COR-L47 (cell line): Measurements from ENCODE around the gene SERINC2.

Experiments used
- DNase-seq: peaks from one replicate; lab custom pipeline; 2025; lab: John Stamatoyannopoulos, UW

Gene SERINC2

DNA sequence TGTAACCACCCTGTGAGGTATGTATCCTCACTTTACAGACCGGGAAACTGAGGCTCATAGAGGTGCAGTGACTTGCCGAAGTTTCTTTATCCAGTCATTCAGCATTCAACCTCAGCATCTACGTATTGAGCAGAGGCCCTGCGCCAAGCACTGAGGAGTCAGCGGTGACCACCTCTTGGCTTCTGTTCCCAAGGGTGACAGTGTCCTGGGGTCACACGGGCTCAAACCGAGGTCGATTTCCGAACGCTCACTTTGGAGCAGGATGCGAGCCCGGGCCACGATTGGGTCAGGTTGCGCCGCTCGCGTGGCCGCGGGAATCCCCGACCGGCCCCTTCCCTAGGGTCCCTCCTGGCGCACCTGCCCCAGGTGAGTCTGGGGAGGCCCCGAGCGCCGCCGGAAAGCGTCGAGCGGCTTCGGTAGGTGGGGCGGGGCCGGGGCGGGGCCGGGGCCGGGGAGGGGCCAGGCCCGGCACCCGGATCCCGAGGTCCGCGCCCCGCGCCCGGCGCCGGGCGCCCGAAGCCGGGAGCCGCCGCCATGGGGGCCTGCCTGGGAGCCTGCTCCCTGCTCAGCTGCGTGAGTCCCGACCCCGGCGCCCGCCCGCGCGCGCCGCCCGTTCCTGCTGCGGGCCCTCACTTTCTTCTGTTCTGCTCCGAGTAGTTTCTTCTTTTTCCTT lies at the start of gene SERINC2:
SERINC2 (plus strand) TSS at position 482 of the 673 bp plus-strand sequence; CDS start at position 535, 53 bp downstream.
- DNase-seq: peak; percentile 47

DNA sequence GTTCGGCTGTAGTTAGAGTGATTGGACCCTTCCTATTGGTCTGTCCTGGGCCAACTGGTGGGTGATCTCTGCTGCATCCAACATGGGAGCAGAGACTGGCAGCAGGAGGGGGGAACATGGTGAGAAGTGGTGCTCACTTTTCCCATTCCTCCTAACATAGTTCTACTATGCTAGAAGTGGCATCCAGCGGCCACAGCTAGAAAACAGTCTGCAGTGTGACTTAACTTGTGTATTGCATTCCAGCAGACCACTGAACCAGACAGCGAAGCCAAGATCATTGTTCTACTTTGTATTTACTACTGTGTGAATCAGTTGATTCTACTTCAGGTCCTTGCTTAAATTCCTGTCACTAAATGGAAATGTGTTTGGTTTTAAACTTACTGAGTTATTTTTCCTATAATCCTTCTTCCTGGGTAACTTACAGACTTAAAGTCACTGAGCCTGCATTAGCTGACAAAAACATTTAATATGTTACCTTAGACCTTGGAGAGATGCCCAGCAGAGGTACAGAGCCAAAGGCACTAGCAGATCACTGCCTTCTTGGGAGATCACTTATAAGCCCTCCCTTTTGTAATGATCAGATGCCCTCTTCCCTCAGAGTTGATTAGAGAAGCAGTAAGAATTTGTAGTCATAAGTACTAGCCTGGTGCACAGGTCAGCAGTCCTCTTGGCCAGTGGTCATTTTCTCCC lies 48.3 kb upstream of the SERINC2 start:
- DNase-seq: no peak

DNA sequence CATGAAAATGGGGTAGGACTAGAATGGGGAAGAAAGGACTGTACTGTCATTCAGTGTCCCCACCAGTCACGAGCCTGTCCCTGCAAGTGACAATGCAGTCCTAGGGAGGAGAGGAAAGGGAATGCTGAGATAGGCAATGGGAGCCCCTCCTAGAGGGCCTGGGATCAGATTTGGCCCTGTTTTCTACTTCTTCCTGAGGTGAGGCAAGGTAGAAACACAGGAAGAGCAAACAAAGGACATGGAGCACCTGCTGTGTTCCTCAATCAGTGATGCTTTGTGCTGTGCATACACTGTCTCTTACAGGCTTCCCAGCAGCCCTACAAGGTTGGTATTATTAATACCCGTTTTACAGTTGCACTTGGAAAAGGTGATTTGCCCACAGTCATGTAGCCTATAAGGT lies 46.2 kb upstream of the SERINC2 start:
- peak; percentile 68 for DNase-seq

DNA sequence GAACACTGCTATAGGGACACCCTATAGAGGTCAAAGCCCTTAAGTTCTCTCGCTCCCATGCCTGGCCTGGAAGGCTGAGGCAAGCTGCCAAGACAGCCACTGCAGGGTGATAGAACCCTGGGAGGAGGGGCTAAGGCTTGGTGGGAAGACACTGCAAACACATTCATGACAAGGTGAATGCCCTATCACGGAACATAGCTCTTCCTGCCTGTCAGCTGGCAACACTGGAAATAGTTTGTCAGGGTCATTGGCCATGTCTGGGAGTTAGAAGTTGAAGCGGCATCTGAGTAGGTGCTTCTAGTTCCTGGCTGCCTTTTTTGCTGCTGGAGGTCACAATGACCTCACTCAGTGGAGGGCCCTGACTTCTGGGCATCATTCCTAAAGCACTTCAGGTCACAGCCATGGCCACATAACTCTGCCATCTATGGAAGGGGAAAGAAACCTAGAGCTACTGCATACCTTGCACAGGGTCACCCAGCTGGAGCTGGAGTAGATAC lies 44.4 kb upstream of the SERINC2 start:
- no peak for DNase-seq

DNA sequence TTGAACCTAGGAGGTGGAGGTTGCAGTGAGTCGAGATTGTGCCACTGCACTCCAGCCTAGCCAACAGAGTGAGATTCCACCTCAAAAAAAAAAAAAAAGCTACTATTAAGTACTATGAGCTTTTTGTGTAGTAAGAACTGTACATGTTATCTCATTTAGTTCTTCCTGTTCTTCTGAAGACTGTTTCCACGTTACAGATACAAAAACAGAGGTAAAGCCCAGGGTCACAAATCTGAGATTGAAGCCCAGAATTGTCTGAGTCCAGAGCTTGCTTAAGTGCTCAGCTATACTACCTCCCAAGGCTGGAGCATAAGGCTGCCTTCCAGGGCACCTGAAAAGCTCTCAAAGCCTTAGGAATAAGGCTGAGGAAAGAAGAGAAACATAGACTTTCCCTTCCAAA lies 43.0 kb upstream of the SERINC2 start:
- no peak for DNase-seq

DNA sequence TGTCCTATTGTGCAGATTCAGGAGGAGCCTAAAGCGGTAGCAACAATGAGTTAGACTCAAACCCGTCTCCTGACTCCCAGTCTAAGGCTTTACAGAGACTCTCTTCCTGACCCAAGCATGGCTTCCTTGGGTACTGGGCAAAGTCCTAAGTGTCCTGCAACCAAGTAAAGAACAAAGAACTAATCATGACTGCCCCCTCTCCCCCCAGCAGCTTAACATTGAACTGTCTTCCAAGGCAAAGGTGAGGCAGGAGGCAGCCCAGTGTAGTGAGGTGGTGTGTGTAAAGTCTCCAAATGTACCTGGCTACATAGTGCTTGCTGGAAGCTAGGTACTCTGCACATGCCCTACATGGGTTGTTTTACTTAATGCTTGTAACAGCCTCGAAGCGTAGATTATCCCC lies 42.4 kb upstream of the SERINC2 start:
- DNase-seq: no peak

DNA sequence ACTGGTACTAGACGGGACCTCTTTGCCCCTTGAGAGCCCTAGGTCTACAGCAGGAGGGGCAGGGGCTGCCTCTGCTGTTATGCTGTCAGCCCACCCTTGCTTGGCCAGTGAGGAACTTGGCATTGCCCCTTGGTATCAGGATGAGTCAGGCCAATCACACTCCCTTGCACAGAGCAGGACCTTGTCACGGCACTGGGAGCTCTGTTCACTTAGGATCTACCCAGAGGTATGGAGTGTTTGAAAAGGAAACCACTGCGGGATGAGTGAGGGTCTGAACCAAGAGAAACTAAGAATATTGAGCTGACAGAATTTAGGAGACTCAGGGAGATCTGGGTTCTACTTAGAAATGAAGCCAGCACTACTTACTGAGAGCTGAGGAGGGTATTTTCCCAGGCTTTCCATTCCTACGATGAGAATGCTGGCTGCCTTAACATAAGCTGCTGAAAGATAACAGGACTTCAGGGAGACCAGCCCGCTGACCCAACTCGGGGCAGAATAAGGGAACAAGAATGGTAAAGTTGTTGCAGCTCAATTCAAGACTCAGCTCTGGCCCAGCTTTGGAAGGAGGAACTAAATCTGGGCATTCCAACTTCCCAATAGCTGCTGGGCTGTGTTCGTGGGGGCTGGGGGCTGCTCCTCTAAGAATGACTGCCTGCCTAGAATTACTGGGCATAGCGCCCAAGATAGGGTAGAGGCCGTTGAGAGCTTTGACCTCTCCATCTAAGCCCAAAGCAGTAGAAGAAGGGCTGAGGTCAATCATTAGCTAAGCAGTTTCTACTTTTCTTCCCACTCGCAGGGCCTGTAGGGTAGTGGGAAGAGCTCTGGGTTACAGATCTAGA lies 41.7 kb upstream of the SERINC2 start:
- no peak for DNase-seq

DNA sequence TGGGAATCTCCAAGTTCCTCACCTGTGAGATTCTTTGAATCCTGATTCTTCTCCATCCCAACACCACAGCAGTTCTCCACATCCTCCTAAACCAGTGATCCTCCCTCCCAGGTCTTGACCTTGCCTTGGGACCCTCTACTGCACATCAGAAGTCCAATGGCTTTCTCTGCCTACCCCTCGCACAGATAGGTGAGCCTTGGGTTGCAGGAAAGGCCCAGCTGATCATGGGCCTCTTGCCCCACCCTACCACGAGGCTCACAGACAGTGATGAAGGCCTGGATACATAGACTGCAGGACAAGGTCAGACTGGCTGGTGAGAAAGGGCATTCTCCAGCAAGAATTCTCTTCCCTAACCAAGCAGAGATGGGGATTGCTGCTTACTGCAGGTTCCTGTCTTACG lies 41.0 kb upstream of the SERINC2 start:
- DNase-seq: no peak

DNA sequence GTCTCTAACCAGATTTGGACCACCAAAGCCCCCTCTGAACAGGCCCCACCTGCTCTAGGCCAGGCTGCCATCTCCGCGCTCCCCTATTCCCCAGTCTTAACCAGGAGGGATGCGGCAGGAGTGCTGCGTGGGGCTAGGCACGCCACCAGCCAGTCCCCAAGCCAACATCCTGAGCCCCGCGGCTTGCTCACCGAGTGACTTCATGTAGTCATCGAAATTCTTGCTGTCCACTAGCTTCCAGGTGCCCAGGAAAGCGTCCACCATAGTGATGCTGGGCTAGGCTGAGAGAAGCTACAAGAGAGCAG lies 40.3 kb upstream of the SERINC2 start:
- no peak for DNase-seq

DNA sequence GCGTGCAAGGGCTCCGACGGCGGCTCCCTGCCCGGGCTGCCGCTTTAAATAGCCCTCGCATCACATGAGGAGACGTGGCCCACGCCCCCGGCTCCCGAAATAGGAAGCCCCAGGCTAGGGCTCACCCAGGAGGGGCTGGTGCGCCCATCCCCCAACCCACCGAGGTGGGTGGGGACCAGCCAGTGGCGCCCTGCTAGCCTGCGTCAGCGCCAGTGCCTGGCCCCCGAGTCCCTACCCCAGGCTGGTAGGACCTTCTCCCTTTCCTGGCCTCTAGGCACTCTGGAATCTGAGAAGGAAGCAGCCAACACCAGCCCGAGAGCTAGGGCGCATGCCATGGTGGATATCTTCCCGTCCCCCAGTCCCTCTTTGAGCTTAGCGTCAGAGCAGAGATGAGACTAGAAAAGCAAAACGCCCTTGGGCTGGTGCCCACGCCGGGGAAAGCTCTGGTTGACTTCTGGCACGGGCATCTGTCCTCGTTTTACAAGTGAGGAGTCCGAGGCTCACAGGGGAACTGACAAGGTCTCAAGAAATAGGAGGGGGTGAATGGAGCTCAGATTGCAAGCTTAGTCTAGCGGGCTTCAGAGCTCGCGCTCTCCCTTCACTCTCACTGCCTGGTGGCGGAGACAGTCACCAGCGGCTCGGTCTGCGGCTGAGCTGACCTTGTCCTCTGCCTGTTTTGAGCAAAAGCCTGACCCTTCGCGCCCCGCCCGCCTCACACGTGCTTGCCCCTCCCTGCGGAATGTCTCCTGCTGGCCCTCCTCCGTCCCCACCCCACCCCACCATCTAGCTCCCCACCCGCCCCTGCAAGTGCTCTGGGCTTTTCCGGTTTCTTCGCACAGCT lies 39.7 kb upstream of the SERINC2 start, which contains the start of gene FABP3:
FABP3 (minus strand) TSS at position 21 of the 841 bp plus-strand sequence. CDS start 62 bp downstream, outside the sequence.
- no peak for DNase-seq

DNA sequence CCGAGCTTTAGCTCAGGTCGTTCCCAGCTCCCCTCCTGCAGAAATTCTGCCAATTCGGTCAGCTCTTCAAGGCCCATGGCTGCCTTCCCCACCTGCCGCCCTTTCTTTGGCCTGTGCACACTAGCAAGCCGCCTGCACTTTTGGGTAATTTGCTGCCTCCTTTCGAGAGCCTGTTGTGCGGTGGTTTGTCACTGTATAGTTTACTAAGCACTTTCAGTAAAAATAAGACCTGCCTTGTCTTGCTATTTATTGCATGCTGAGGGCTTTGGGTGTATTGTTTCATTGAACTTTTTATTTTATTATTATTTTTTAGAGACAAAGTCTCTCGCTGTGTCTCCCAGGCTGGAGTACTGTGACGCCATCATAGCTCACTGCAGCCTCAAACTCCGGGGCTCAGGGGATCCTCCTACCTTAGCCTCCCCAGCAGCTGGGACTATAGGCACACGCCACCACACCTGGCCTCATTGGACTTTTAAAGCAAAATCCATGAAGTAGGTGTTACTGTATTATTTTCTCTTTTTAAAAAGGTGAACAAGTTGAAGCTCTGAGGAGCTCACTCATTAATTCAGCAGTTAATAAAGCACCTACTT lies 39.0 kb upstream of the SERINC2 start:
- no peak for DNase-seq

DNA sequence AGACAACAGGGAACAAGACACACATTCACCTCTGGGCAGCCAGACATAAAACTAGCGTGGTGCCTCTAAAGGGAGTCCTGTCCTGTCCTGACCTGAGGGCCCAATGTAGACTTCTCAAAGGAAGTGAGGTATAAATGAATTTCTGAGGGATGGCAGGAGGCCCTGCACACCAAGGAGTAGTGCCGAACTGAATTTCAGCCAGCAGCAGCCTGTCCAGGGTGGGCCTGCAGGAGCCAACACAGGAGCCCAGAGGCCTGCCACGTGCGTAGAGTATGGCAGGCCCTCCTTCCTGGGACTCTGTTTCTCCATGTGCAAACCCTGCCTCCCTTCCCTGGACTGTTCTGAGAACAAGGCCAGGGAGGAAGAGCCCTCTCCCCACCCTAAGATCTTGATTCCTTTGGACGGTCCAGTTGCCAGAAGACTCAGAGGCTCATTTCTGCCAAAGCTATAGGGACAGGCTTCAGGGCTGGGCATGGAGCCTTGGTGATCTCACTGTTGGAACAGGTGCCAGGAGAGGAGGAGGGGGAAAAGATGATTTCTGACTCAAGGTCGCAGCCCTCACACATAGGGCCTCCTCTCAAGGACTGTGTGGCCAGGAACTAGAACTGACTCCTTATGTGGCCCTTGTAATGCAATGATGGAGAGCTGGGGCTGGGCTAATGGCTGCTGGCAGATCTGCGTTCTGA lies 38.4 kb upstream of the SERINC2 start:
- DNase-seq: no peak

DNA sequence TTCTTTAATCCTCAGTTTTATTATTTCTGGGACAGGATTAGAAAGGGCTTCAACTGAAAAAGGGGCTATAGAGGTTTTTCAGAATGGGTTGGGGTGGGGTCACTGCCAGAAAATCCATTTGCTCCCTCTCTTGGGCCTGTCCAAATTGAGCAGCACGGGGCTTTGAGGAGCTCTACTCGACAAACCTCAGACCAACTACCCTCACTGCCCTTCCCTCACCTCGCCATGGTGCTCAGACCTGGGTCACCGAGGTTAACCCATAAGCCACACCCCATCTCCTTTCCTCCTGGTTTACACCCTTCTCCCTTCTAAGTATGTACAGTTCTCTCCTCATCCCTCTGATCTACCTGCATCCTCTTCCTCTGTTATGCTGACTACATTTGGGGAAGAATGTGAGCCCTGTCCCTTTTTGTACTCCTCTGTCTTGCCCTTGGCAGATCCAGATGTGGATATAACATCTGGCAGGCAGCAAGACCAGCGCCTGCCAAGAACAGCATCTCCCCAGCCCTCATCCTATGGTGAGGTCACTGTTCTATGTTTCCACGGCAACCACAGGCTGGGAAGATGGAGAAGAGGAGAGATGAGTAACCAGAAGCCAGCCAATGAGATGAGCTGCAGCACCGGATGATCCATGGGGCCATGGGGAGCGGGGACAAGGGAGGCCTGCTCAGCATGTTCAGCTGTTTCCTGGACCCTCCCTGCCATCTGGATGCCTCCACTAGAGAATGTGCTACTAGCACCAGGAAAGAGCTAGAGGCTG lies 36.5 kb upstream of the SERINC2 start:
- peak; percentile 36 for DNase-seq

DNA sequence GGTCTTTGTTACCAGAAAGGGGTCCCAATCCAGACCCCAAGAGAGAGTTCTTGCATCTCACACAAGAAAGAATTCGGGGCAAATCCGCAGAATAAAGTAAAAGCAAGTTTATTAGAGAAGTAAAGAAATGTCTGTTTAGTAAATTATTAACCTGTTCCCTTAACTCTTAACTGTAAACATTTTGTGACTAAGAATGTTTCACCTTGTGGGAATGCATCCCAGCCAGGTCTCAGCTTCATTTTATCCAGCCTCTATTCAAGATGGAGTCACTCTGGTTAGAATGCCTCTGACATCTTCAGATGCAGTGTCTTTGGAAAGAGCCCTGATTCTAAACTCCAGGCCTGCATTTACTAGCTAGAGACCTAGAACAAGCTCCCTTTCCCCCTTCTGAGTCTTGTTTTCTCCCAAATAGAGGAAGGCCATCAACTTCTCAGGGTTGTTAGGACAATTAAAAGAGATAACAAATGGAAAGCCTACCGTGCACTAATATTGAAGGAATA lies 35.6 kb upstream of the SERINC2 start:
- DNase-seq: no peak

DNA sequence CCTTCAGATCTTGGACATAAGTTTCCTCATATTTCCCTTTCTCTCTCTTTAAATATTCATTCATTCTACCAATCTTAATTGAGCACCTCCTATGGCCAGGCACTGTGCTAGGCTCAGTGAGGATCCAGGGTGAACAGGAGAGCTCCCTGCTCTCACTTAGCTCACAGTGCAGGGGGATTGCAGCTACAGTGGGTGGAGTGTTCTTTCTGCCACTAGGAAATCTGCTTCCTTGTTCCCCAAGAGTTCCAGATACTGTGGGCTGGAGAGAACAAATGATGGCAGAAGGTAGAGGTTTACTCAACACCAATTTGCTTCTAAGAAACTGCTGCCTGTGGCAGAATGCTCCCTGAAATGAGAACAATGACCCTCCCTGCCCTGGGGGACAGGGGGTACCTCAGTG lies 35.0 kb upstream of the SERINC2 start:
- DNase-seq: no peak

DNA sequence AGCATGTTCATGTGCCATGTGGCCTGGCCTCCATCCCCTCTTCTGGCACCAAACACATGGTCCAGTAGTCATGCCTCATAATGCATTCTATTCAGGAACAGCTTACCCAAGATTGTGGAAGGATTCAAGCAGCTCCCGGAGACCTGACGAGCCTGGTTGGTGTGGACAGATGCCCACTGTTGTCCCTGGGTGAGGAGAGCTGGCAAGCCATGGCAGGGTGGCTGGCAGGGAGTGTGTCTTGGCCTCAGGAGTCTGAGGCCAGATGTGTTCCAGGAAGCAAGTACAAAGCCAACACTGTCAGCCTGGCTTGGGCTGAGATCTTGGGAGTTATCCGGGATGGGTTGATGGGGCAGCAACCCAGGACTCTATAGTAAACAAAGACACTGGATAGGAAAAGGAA lies 32.8 kb upstream of the SERINC2 start:
- DNase-seq: no peak

DNA sequence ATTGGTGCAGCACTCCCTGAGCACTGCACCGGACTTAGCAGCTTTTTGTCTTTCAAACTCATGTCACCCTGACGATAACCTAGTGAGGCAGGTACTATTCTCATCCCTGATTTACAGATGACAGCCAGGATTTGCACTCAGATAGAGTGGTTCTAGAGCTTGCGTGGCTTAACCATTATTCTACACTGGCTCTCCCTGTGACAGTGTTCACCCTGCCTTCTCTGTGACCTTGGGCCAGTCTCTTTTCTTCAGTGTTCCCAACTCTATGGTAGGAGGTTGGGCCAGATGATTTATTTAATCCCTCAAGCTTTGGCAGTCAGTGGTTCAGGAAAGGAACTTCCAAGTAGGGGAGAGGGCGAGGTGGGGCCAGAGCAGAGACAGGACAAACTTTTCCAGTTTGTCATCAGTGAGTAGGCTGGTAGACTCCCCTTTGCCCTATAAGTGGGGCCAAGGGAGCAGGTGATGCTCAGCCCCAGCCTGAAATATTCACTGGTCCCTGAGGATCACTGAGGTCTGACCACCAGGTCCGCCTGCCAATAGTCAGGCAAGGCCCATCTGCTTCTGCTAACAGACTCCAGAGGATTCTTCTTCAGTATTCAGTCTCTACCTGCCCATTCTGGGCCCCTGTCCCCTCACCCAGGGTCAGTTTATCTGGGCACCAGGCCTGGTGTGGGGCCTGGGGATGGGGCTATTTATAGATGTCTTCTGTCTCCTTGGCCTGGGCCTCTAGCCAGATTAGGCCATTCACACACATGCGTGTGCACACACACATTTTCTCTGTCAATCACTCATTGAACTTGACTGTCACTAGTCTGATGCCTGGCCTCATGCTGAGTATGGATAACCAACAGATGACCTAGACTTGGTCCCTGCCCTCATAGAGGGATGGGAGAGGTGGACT lies 31.4 kb upstream of the SERINC2 start:
- DNase-seq: no peak

DNA sequence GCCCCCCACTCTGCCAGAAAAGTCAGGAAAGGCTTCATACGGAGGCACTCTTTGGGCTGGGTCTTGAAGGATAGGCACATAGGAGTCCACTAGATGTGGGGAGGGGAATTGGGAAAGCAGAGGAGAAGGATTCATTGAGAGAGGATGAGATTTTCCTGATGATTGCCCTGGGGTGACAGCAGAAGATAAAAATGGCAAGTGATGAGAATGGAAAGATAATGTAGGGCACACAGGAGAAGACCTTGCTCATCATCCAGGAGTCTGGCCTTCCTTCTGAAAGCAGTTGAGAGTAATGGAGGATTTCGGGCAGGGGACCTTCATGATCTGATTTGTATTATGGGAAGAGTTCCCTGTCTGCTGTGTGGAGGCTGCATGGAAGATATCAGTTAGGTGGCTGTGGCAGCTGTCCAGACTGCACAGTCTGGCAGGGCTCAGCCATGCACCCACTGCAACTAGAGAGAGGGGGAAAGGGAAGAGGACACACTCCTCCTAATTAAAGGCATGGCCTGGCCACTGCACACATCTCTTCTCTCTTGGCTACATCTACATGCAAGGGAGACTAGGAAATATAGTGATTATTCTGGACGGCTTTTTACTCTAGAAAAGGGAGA lies 30.5 kb upstream of the SERINC2 start:
- DNase-seq: no peak
